HL-60/S4 treated with retinoic acid at 250 ng/mL for 4 days and 3 days (cell line): Measurements from ENCODE around the gene SAXO1.
"Not testable (repeated sequence)": the region's sequence is repeated elsewhere in the genome, so short reads cannot be mapped to it uniquely, and the experiment has no call there.

Experiments
- in situ Hi-C: fragments of 300-500 bp; cut with MboI; formaldehyde crosslinking; loops from 2 replicates; pipeline ENCODE4 v1.7.0; 2022; ENCODE audit warnings: low sequenced_read_pairs

Gene SAXO1

DNA sequence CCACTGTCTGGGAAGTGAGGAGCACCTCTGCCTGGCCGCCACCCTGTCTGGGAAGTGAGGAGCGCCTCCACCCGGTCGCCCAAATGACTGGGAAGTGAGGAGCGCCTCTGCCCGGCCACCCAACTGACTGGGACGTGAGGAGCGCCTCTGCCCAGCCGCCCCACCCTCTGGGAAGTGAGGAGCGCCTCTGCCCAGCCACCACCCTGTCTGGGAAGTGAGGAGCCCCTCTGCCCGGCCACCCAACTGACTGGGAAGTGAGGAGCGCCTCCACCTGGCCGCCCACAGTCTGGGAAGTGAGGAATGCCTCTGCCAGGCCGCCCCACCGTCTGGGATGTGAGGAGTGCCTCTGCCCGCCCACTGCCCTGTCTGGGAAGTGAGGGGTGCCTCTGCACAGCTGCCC lies 32.9 kb downstream of the SAXO1 start:
- in situ Hi-C loops = no loop called here

DNA sequence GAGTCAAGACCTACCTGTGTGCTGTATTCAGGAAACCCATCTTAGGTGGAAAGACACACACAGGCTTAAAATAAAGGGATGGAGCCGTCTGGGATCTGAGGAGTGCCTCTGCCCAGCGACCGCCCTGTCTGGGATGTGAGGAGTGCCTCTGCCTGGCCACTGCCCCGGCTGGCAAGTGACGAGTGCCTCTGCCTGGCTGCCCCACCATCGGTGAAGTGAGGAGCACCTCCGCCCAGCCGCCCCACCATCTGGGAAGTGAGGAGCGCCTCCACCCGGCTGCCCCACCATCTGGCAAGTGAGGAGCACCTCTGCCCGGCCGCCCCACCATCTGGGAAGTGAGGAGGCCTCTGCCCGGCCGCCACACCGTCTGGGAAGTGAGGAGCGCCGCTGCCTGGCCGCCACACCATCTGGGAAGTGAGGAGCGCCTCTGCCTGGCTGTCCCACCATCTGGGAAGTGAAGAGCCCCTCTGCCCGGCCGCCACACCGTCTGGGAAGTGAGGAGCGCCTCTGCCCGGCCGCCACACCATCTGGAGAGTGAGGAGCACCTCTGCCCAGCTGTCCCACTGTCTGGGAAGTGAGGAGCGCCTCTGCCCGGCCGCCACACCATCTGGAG lies 33.7 kb downstream of the SAXO1 start:
- in situ Hi-C loops = no loop called here

DNA sequence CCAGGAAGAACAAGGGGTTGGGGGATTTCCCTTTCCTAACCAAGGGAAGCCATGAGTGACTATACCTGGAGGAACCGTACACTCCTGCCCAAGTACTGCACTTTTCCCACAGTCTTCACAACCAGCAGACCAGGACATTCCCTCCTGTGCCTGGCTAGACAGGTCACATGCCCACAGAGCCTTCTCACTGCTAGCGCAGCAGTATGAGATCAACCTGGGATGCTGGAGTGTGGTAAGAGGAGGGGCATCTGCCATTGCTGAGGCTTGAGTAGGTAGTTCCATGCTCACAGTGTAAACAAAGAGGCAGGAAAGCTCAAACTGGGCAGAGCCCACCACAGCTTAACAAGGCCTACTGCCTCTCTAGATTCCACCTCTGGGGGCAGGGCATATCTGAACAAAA lies 35.9 kb downstream of the SAXO1 start:
- in situ Hi-C loops = no loop called here

DNA sequence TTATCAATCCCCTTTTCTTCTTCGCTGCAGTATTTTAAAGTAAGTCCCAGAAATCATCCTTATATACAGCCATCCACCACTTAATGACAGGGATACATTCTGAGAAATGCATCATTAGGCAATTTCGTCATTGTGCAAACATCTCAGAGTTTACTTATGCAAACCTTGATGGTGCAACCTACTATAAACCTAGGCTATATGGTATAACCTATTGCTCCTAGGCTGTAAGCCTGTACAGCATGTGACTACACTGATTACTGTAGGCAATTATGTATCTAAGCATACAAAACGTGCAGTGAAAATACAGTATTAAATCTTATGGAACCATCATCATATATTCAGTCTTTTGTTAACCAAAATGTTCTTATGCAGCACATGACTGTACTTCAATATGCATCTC lies 36.8 kb downstream of the SAXO1 start:
- in situ Hi-C loops = no loop called here

DNA sequence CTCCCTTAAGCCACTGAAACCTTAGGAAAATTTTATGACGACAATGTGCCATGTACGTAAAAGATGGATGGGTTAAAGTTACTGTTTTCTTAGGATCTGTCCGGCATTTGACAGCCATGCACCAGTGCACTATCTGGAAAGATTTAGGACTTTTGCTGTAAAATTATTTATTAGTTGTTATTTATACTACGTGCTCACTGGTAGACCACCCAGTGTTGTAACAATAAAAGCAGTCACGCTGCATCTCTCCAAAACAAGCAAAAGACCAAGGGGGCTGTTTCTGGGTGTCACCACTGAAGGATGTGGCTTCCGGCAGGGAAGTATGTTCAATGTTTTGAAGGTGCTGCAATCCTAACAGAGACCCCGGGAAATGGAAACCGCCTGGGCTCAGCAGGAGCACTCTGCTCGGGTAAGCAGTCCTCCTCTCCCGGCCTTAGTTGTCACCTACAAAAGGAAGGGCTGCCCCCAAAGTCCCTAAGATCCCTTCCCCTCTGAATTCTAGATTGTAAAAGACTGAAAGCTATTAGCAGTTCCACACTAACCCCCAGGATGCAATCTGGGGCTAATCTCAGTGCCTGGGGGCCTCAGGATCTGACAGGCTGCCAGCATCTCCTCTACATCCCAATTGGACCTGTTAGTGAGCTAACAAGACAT lies 38.6 kb downstream of the SAXO1 start:
- in situ Hi-C loops = no loop called here

DNA sequence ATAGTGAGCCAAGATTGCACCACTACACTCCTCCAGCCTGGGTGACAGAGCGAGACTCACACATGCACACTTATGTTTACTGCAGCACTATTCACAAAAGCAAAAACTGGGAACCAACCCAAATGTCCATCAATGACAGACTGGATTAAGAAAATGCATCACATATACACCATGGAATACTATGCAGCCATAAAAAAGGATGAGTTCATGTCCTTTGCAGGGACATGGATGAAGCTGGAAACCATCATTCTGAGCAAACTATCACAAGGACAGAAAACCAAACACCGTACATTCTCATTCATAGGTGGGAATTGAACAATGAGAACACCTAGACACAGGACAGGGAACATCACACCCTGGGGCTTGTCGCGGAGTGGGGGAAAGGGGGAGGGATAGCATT lies 41.8 kb downstream of the SAXO1 start:
- in situ Hi-C loops = not testable (repeated sequence)

DNA sequence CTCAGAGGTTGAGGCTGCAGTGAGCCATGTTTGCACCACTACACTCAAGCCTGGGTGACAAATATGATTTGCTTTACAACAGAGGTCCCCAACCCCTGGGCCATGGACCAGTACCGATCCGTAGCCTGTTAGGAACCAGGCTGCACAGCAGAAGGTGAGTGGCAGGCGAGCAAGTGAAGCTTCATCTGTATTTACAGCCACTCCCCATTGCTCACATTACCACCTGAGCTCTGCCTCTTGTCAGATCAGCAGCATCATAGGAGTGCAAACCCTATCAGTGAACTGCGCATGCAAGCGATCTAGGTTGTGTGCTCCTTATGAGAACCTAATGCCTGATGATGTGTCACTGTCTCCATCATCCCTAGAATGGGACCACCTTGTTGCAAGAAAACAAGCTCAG lies 42.5 kb downstream of the SAXO1 start:
- in situ Hi-C loops = no loop called here

DNA sequence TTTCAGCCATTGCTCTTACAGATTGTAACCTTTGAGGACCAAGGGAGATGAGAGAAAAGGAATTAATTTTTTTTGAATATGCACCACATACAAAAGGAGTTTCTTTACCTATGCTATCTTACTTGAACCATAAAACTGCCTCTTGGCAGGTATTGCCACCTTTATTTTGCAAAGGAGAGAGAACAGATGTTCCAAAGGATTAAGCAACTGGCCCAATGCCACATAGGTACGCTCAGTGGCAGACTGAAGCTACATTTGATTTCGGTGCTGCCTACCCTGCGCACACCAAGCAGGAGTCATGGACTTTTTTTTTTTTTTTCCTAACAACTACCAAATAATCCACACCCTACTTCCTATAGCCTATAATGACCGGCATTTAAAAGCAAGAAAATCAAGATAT lies 43.1 kb downstream of the SAXO1 start:
- in situ Hi-C loops = no loop called here

DNA sequence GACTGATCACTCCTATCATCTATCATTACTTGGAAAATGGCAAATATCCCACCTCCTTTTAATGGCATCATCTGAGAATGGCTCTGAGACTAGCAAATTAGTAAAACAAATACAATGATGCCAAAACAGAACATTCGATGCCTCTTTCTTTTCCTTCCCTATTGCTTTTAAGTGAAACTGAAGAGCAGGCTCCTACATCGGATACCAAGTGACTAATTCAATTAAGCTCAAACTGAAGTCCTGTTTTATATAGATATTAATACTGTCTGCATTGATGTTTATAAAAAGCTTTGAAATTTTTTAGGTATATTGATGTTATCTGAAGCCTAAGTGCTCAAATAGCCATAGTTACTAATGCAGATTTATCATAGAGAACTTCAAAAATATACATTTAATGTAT lies 43.9 kb downstream of the SAXO1 start:
- in situ Hi-C loops = no loop called here

DNA sequence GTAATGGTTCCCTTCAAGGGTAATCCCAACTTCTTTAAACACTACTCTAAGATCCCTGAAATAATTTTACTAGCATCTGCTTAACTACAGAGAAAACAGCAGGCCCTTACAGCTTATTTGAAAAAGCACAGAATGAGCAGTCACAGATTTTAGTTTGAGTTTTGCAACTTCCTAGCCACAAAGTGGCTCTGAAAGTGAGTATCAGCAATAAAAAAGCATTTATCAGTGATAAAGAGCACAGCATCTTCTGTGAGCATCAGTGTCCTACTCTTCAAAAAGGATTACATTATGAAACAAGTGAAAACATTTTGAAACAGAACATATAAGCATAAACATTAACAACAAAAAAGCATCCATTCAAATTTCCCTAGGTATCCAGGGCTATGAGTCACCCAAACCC lies 45.0 kb downstream of the SAXO1 start:
- in situ Hi-C loops = no loop called here

DNA sequence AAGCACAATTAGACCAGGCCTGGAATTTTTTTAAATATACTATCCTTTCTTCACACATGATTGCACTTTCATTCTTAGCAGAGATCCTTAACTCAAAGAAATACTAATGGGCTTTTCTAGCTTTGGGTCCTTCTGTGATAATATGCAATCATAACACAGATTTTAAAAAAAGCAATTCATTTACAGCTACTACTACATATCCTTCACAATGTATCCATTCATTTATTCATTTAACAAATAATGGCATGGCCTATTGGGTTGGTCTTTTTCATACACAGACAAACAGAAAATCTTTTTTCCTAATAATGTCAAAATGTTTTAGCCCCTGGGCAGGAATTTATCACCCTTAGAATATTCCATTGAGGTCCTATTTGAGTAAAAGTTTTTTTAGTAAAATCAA lies 47.0 kb downstream of the SAXO1 start:
- in situ Hi-C loops = no loop called here

DNA sequence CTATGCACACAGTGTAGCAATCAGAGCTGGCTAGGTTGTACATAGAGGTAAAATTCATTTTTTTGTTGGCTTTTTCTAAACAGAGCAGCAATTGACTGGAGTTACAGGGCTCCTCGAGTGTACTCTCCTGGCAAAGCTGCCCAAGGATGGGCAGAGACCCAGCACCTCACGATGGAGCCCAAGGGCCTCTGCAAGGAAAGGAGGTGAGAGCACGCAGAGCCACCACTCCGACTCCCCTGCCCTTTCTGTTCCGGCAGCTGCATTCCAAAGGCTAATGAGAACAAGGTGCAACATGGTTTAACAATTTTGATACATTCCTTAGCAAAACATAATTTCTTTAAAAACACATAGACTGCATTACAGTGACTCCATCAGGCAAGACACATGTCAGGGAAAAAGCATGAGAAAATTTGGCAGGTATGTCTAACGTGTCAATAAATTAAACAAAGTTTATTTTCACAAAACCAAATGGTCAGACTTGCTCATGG lies 47.5 kb downstream of the SAXO1 start:
- in situ Hi-C loops = no loop called here

DNA sequence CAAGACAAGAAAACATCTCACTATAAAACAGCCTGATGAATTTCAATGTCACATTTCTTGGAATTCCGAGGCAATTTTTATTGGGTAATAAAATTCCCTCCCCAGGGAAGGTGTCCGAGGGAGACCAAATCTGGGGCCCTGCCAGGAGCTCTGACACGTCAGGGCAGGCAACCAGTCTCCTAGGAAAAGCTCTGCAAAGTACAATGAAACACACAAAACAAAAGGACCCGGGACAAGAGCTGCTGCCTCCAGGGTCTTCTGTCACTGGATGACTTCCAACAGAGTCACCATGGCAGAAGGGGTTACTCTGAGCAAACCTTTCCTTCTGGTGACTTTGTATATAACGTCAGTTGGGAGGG lies 50.8 kb downstream of the SAXO1 start:
- in situ Hi-C loops = no loop called here

DNA sequence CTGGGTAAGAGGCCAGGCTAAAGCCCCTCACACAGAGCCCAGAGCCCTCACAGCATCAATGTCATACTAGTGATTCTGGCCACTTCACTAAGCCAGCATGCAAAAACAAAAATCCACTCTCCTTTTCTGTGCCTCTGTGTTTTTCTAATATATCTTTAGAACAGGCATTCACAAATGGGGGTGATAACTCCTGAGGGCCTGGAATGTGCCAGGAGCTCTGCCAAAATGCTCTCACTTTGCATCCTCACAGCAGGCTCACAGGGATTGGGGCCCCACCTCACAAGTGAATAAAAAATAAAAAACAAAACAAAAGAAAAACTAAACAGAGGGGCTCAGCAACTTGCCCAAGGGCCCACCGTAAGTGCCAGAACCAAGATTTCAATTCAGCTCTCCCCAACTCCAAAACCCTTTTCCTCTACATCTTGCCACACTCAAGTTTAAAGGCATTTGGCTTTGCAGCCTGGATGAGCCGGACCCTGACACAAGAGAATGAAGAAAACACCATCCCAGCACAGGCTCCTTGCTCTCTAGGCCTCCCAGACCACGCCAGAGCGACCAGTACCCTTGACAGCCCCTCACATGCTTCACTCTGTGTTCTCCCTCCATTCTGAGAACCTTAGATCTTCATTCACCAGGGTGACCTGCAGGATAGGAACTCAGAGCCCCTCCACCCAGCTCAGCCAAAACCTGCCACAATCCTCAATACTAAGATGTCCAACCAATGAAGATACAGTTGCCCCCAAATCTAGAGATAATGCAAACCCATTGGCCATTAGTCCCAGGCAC lies 51.3 kb downstream of the SAXO1 start:
- in situ Hi-C loops = no loop called here

DNA sequence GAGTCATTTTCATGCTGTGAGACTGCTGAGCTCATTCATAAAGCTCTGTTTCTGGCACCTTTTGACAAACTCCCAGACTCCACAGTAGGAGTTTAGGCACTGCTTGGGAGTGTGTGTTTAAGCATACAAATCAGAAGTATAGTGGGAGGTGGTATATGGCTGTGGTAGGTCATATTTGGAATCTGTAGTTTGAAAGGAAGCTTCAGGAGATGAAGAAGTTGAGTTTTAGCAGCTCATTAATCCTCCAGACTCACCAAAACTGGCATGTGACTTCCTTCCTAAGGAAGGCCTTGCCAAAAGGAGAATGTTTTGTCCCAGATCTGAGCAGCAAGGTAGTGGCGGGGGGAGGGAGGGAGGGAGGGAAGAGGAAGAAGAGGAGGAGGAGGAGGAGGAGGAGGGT lies 52.8 kb downstream of the SAXO1 start:
- in situ Hi-C loops = no loop called here

DNA sequence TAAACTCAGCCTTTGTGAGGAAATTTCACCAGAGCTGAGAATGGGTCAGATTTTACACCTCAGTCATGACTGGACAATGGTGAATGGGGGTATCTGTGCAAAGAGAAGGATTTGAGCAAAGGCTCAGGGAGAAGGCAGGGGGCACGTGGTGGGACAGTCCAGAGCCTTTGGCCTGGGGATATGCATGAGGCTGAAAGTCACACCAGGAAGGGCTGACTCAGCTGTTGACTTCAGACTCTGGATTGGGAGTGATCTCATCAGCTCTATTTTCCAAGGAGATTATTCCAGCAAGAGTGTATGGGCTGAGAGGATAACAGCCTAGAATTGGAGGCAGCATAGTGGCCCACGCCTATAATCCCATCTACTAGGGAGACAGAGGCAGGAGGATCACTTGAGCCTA lies 53.6 kb downstream of the SAXO1 start:
- in situ Hi-C loops = no loop called here

DNA sequence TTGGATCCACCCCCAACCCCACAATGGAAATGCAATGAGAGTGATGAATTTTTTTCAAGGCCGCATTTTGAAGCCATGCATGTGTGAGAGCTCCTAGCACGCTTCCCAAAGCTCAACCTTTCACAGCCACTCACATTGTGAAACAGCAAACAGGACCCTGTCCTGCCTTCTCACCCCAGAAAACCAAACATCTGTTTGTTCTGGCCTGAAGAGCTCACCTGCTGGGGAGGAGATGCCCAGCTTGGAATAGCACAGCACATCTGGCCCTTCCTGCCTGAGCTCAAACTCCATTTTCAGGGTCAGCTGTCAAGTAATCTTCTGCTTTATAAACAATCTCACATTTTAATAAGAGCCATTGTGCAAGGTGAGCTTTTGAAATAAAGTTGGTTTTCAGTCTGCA lies 54.8 kb downstream of the SAXO1 start:
- in situ Hi-C loops = no loop called here

DNA sequence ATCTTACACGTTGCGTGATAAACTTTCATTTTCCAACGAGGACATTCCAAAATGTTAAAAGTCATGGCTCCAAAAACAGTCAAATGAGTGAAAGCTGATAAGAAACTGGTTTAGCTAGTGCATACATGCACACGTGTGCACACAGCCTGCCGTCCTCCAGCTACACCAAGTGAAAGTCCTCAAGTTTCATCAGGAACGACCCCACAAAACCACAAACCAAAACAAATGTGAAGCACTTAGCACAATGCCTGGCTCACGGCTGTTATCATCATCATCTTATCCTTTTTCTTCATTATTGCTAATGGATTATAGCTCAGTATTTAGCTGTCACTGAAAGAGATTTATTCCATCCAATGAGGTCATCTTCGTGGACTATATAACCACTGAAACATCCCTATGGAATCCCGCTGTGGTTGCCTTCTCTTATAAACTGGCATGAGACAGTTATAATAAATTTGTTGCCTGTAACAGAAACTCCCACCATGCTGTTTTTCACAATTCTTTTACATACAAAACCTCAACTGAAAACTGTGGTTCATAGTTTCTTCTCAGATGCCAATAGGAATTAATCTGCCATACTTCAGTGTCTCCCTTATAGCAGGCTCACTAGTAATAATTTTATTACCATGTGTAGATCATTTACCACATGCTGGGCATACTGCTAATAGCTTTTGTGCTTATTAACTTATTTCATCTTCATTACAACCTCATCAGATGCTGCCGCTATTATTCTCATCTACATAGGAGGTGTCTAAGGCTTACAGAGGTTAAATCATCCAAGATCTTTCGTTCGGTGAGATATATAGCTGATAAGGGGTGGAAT lies 56.1 kb downstream of the SAXO1 start:
- in situ Hi-C loops = no loop called here

DNA sequence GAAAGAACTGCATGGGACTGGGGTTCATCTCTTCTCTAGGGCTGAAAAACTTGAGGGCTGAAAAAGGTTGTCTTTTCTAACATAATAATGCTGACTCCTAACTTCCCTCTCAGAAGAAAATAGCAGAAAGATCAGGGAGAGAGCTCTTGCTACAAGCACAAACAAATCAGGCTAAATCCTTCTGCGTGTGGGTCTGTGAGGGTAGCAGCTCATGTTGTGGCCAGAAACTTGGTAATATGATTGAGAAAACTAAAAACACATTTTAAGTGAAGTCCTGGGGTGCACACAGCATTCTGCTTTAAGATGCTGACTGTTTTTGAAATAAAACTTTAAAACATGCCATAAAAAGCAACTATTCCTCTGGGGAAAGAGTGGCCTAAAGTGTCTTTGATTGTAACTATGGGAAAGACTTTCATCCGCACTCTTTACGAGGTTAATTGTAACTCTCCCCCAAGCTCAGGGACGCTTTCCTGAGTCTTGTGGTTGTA lies 56.7 kb downstream of the SAXO1 start:
- in situ Hi-C loops = no loop called here

DNA sequence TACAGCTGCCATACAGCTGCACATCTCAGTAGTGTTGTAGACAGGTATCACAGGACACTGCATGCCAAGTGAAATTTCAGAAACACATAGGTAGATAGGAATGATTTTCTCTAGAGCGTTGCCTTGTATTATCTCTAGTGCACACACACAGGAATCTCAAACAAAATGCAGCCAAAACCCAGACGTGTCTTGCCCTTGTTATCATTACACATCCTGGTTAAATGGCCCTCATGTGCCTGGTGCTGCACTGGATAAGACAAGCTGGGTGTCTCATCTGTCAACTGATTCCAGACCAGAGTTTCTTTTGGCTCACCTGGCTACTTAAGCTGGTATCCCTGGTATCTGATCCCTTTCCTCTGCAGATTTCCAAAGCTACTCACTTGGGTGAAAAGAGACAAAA lies 59.7 kb downstream of the SAXO1 start:
- in situ Hi-C loops = no loop called here

DNA sequence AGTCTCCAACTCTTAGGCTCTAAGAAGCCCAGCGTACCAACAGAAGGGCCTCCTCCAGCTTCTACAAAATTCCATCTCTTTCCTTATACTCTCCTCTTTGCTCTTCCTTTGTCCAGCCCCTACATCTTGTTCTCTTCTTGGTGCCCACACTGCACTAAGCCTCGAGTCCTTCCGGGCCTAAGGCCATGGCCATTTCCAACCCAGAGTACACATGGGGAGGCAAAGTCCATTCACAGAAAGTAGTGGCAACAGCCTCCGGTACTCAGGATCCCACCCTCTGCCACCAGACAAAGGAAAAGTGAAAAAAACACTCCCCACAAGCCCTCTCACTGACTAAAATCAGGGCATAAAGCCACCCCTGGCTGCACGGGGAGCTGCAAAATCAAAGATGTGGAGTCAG lies 60.3 kb downstream of the SAXO1 start:
- in situ Hi-C loops = no loop called here
